HEK293 (cell line): ENCODE measurements around the gene LRRC15.
A peak's percentile ranks its signal among the peaks of the same experiment; 100 is the strongest.

Experiments
- CTCF ChIP-seq: fragments of 450-650 bp; formaldehyde crosslinking; IDR thresholded peaks from 2 replicates; pipeline ENCODE4 v1.5.1; 2016; ENCODE audit warnings: missing biosample characterization, missing genetic modification characterization
- INSM2 ChIP-seq: fragments of 450-650 bp; formaldehyde crosslinking; IDR thresholded peaks from 2 replicates; pipeline ENCODE4 v1.5.1; 2016; ENCODE audit warnings: missing biosample characterization, missing genetic modification characterization
- MEIS1 ChIP-seq: sonication (generic); formaldehyde crosslinking; IDR thresholded peaks from 2 replicates; pipeline ENCODE4 v1.8.1; 2022; ENCODE audit warnings: missing genetic modification reagents, mild to moderate bottlenecking, borderline replicate concordance
- REST ChIP-seq: fragments of 450-650 bp; formaldehyde crosslinking; IDR thresholded peaks from 2 replicates; pipeline ENCODE4 v1.5.1; 2016; ENCODE audit warnings: missing biosample characterization, missing genetic modification characterization
- ZBTB21 ChIP-seq: fragments of 450-650 bp; formaldehyde crosslinking; IDR thresholded peaks from 2 replicates; pipeline ENCODE4 v1.5.1; 2017; ENCODE audit warnings: missing biosample characterization, missing genetic modification characterization
- ZNF184 ChIP-seq: fragments of 450-650 bp; IDR thresholded peaks from 2 replicates; pipeline ENCODE4 v1.5.1; 2018; ENCODE audit warnings: missing biosample characterization, mild to moderate bottlenecking, missing genetic modification characterization
- ZNF211 ChIP-seq: fragments of 450-650 bp; formaldehyde crosslinking; IDR thresholded peaks from 2 replicates; pipeline ENCODE4 v1.5.1; 2016; ENCODE audit warnings: low read depth, missing biosample characterization, missing genetic modification characterization
- ZNF274 ChIP-seq, 2 experiments: fragments of 200-500 bp in 1 of 2; fragments of 450-650 bp in 1 of 2; sonication (Bioruptor generic) in 1 of 2; formaldehyde crosslinking in 1 of 2; IDR thresholded peaks; 2 replicates each; pipeline versions ENCODE4 v1.5.1 to v1.6.1; 2014 to 2016; ENCODE audit warnings: borderline replicate concordance in 1 of 2, inconsistent platforms in 1 of 2, low read length in 1 of 2, missing biosample characterization in 1 of 2, missing genetic modification characterization in 1 of 2
- ZNF280D ChIP-seq: fragments of 450-650 bp; formaldehyde crosslinking; IDR thresholded peaks from 2 replicates; pipeline ENCODE4 v1.5.1; 2016; ENCODE audit warnings: missing biosample characterization, missing genetic modification characterization
- ZNF404 ChIP-seq: fragments of 450-650 bp; formaldehyde crosslinking; IDR thresholded peaks from 2 replicates; pipeline ENCODE4 v1.5.1; 2017; ENCODE audit warnings: missing biosample characterization, missing genetic modification characterization
- ZNF473 ChIP-seq: fragments of 450-650 bp; formaldehyde crosslinking; IDR thresholded peaks from 2 replicates; pipeline ENCODE4 v1.5.1; 2017; ENCODE audit warnings: missing biosample characterization, missing genetic modification characterization
- ZNF654 ChIP-seq: fragments of 450-650 bp; formaldehyde crosslinking; IDR thresholded peaks from 2 replicates; pipeline ENCODE4 v1.5.1; 2016; ENCODE audit warnings: low read depth, missing biosample characterization, missing genetic modification characterization
- ZNF777 ChIP-seq: fragments of 450-650 bp; formaldehyde crosslinking; IDR thresholded peaks from 2 replicates; pipeline ENCODE4 v1.5.1; 2017; ENCODE audit warnings: missing biosample characterization, missing genetic modification characterization, borderline replicate concordance
- ZSCAN5A ChIP-seq: fragments of 450-650 bp; formaldehyde crosslinking; IDR thresholded peaks from 2 replicates; pipeline ENCODE4 v1.5.1; 2016; ENCODE audit warnings: missing biosample characterization, missing genetic modification characterization

- peak; percentile 75 for TF ChIP-seq ZNF654 (tag by site-specific recombination)
- TF ChIP-seq CTCF (tag by site-specific recombination), result peak; percentile 88
- TF ChIP-seq ZNF280D, result no peak
- TF ChIP-seq ZSCAN5A (tag by site-specific recombination), result 0 out of 2 replicates have a peak, but pooled peaks have one; percentile 69
- TF ChIP-seq REST (tag by site-specific recombination), result no peak
- TF ChIP-seq ZBTB21 (tag by site-specific recombination), result peak; percentile 76
- TF ChIP-seq ZNF211 (tag by site-specific recombination), result no peak
- TF ChIP-seq ZNF274 (IDR thresholded peaks at IDR 0.05; ENCODE audit: low read length), result no peak
- no peak for TF ChIP-seq ZNF274 (tag by site-specific recombination; IDR thresholded peaks at IDR 0.05; ENCODE audit: borderline replicate concordance)
- no peak for TF ChIP-seq ZNF184 (tag by site-specific recombination)
- peak; percentile 81; the same call in 1 of the 2 replicates for TF ChIP-seq ZNF777 (tag by site-specific recombination)
- TF ChIP-seq INSM2 (tag by site-specific recombination), result peak; percentile 45; the same call in 1 of the 2 replicates
- TF ChIP-seq ZNF473 (tag by site-specific recombination), result no peak
- no peak for TF ChIP-seq ZNF404 (tag by site-specific recombination)
- no peak for TF ChIP-seq MEIS1
Observed at GRCh38 chr3:194315088-194315964, 54.2 kb downstream of the LRRC15 start.
